Adipocyte (in vitro differentiated cells): ENCODE data around the gene TCF23.

Experiments used
- DNase-seq: peaks from one replicate; pipeline ENCODE4 v3.0.0-alpha.2; 2015; ENCODE audit warnings: low read depth
- H3K27me3 ChIP-seq: replicated peaks from 2 replicates; pipeline ENCODE4 v1.7.0; 2013; ENCODE audit warnings: mild to moderate bottlenecking, low read length, moderate library complexity; ENCODE audit not compliant: control insufficient read depth, insufficient read depth
- H3K36me3 ChIP-seq: 2 replicates; pipeline ENCODE4 v1.7.0; 2013; ENCODE audit warnings: low read length, mild to moderate bottlenecking, moderate library complexity; ENCODE audit not compliant: control insufficient read depth, insufficient read depth, severe bottlenecking
- H3K4me1 ChIP-seq: 2 replicates; pipeline ENCODE4 v1.7.0; 2013; ENCODE audit warnings: mild to moderate bottlenecking, low read length, moderate library complexity; ENCODE audit not compliant: control insufficient read depth, insufficient read depth
- H3K4me3 ChIP-seq: 2 replicates; pipeline ENCODE4 v1.7.0; 2013; ENCODE audit warnings: mild to moderate bottlenecking, low read length, moderate library complexity
- H3K9ac ChIP-seq: 2 replicates; pipeline ENCODE4 v1.7.0; 2013; ENCODE audit warnings: mild to moderate bottlenecking, low read length, moderate library complexity
- H3K9me3 ChIP-seq: 2 replicates; pipeline ENCODE4 v1.7.0; 2013; ENCODE audit warnings: mild to moderate bottlenecking, low read length, moderate library complexity; ENCODE audit not compliant: control insufficient read depth

The TCF23 gene

DNA sequence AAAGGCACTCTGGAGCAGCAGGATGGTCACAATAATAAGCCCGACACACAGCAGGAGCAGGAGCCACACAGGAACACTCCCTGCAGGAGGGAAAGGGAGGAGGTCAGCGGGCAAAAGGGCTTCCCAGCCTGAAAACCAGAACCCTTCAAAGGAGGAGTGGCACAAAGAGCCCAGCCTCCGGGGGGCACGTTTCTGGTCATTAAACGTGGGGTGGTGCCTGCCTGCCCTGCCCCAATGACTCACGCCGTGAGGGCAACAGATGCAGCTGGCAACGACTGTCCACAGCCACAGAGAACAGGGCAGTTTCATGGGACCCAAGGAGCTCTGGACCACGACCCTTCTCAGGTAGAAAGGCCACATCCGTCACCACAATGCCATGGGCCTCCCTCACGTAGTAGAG lies 17.4 kb upstream of the TCF23 start:
- H3K9me3 ChIP-seq, result no peaks in the 10 kb centered on the region
- H3K9ac ChIP-seq, result peak overlapping the region; percentile 99
- peaks cover 25% of the 10 kb centered on the region for H3K4me1 ChIP-seq
- no peaks in the 10 kb centered on the region for H3K27me3 ChIP-seq
- peaks cover 41% of the 10 kb centered on the region for H3K36me3 ChIP-seq
- H3K4me3 ChIP-seq, result peak overlapping the region; percentile 86
- DNase-seq, result no peak

- H3K9ac ChIP-seq, result peak overlapping the region; percentile 99
- no peaks in the 10 kb centered on the region for H3K9me3 ChIP-seq
- H3K36me3 ChIP-seq, result peaks cover 41% of the 10 kb centered on the region
- DNase-seq, result peak; percentile 21
- H3K4me1 ChIP-seq, result peaks cover 23% of the 10 kb centered on the region
- H3K27me3 ChIP-seq, result no peaks in the 10 kb centered on the region
- peak overlapping the region; percentile 86 for H3K4me3 ChIP-seq
Measured at GRCh38 chr2:27133195-27133875, 15.5 kb upstream of the TCF23 start.

DNA sequence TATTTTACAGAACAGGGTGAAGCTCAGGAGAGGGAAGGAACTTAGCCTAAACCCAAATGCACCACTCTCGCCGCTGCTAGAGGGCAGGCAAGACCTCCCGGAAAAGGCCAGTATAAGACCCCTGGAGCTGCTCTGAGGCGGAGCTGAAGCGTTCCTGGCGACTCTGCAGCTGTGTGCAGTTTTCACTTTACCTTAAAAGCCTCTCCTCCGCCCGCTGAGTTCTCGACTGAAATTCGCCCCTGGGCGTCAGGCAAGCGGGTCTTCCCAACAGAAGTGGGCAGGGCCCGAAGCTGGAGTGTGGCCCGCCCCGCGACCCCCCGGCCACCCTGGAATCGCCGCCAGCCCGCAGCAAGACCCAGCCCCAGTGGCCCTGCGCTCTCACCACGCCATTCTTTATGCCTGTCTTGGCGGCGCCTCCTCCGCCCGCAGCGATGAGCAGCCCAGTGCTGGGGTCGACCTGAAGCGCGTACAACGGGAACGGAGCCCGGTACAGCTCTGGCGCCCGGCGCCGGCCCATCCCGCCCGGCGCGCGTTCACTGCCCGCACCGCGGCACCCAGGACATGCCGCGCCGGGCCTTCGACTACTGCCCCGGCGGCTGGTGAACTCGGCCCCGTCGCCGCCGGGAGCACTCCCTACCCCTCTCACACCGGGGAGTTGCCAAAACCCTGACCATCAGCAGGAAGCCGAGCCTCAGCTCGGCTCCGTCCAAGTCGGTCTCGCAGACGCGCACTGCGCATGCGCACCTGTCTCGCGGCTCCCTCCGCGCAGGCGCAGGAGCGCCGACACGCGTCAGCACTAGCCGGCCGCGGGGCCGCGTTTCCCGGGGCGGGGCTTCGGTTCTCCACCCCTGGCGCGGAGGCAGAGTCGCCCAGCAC lies 14.7 kb upstream of the TCF23 start, which contains the start of gene PREB:
PREB (minus strand) TSS at position 732 of the 876 bp plus-strand sequence; CDS start at position 517, 215 bp downstream.
- H3K9ac ChIP-seq, result peak within 1 kb of the TSS; percentile 99
- DNase-seq, result peak; percentile 99

GRCh38 chr2:27134781-27135477 lies 13.9 kb upstream of the TCF23 start:
- H3K27me3 ChIP-seq, result no peaks in the 10 kb centered on the region
- H3K9me3 ChIP-seq, result no peaks in the 10 kb centered on the region
- DNase-seq, result no peak
- peaks cover 32% of the 10 kb centered on the region for H3K36me3 ChIP-seq
- peaks cover 23% of the 10 kb centered on the region for H3K4me1 ChIP-seq
- peak overlapping the region; percentile 99 for H3K9ac ChIP-seq
- H3K4me3 ChIP-seq, result peak overlapping the region; percentile 86

More for the DNA sequence above, 14.7 kb upstream of the TCF23 start, which contains the start of gene PREB:
- Histone ChIP-seq H3K9me3 (no peaks in the 10 kb centered on the region), H3K27me3 (no peaks in the 10 kb centered on the region), H3K4me3 (peak within 1 kb of the TSS; percentile 86), H3K36me3 (peaks cover 40% of the 10 kb centered on the region), H3K4me1 (peaks cover 23% of the 10 kb centered on the region)

GRCh38 chr2:27135478-27135955 lies 13.3 kb upstream of the TCF23 start:
- H3K36me3 ChIP-seq, result peaks cover 26% of the 10 kb centered on the region
- H3K4me3 ChIP-seq, result no peak overlapping the region
- peaks cover 1% of the 10 kb centered on the region for H3K27me3 ChIP-seq
- peaks cover 23% of the 10 kb centered on the region for H3K4me1 ChIP-seq
- no peak overlapping the region for H3K9ac ChIP-seq
- H3K9me3 ChIP-seq, result no peaks in the 10 kb centered on the region
- DNase-seq, result no peak

DNA sequence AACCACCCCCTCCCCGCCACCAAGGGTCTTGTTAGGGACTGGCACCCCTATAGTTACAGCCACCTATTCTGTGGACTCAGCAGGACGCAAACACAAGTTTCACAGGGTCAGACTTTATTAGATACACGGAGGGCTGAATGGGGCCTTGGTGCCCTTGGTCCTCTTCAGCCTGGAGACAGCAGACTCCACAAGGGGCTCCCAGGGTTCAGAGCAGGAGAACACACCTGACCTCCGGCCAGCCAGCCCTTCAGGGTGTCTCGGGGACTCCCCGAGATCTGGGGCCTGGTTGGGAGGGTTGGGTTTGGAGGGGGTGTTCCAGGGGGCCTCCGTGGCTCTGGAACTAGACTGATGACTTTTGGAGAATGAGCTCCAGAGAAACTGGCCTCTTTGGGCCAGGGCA lies 12.1 kb upstream of the TCF23 start:
- DNase-seq, result no peak
- Histone ChIP-seq H3K4me1 (peaks cover 18% of the 10 kb centered on the region), H3K9ac (no peak overlapping the region), H3K36me3 (peaks cover 14% of the 10 kb centered on the region), H3K27me3 (peaks cover 2% of the 10 kb centered on the region), H3K4me3 (no peak overlapping the region), H3K9me3 (no peaks in the 10 kb centered on the region)

GRCh38 chr2:27137322-27137935 lies 11.4 kb upstream of the TCF23 start:
- Histone ChIP-seq H3K9me3 (no peaks in the 10 kb centered on the region), H3K9ac (no peak overlapping the region), H3K36me3 (peaks cover 7% of the 10 kb centered on the region), H3K4me3 (no peak overlapping the region), H3K4me1 (peaks cover 11% of the 10 kb centered on the region), H3K27me3 (peaks cover 2% of the 10 kb centered on the region)
- no peak for DNase-seq

- peaks cover under 1% of the 10 kb centered on the region for H3K36me3 ChIP-seq
- no peak for DNase-seq
- peaks cover 6% of the 10 kb centered on the region for H3K9me3 ChIP-seq
- no peak overlapping the region for H3K9ac ChIP-seq
- peaks cover 8% of the 10 kb centered on the region for H3K27me3 ChIP-seq
- H3K4me1 ChIP-seq, result peaks cover 4% of the 10 kb centered on the region
- no peak overlapping the region for H3K4me3 ChIP-seq
Measured at GRCh38 chr2:27138111-27138510, 10.7 kb upstream of the TCF23 start.

- Histone ChIP-seq H3K9ac (no peak within 1 kb of the TSS), H3K36me3 (no peaks in the 10 kb centered on the region), H3K27me3 (peaks cover 8% of the 10 kb centered on the region), H3K4me1 (no peaks in the 10 kb centered on the region), H3K4me3 (no peak within 1 kb of the TSS), H3K9me3 (peaks cover 12% of the 10 kb centered on the region)
- DNase-seq, result no peak
Measured at GRCh38 chr2:27139310-27139709, 9.5 kb upstream of the TCF23 start, which contains the start of gene PRR30. Gene PRR30, minus strand, starts transcription at chr2:27139410. Its CDS starts 1,081 bp downstream, at chr2:27138329.

DNA sequence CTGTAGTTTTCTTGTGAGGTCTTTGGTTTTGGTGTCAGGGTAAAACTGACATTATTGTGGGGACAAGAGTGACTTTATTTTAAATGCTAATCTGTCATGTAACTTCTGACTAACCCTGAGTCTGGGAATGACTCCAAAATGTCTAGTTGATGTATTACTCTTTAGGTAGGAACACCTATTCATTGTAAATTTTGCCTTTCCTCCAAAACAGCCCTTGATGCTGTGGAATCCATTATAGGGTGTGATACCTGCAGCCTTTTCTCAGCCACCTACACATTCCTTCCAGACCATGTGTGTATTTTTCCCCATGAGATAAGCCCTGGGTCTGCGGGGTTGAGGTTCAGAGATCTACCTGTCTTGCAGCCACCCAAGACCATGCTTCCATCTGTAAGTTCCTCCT lies 5.5 kb upstream of the TCF23 start:
- Histone ChIP-seq H3K4me3 (no peak overlapping the region), H3K9ac (no peak overlapping the region), H3K27me3 (peaks cover 8% of the 10 kb centered on the region), H3K9me3 (peaks cover 12% of the 10 kb centered on the region), H3K36me3 (no peaks in the 10 kb centered on the region), H3K4me1 (no peaks in the 10 kb centered on the region)
- DNase-seq, result no peak
